SU-DHL-6 (cell line): Measurements from ENCODE around the gene PHTF2.

Experiments used
- EZH2phosphoT487 ChIP-seq: fragments of 200-600 bp; sonication (generic), shearing (Covaris generic); conservative IDR thresholded peaks from 2 replicates; pipeline ENCODE4 v1.6.1; 2018; ENCODE audit warnings: mild to moderate bottlenecking, antibody characterized with exemption, low read length, moderate library complexity, mixed read lengths
- TF ChIP-seq, protein P1 (sequence below): fragments of 200-600 bp; sonication (generic); IDR thresholded peaks from one replicate; pipeline ENCODE4 v1.5.1; 2017; ENCODE audit warnings: antibody characterized with exemption, mild to moderate bottlenecking, low read length, moderate library complexity; ENCODE audit not compliant: insufficient read depth, poor library complexity, severe bottlenecking

DNA sequence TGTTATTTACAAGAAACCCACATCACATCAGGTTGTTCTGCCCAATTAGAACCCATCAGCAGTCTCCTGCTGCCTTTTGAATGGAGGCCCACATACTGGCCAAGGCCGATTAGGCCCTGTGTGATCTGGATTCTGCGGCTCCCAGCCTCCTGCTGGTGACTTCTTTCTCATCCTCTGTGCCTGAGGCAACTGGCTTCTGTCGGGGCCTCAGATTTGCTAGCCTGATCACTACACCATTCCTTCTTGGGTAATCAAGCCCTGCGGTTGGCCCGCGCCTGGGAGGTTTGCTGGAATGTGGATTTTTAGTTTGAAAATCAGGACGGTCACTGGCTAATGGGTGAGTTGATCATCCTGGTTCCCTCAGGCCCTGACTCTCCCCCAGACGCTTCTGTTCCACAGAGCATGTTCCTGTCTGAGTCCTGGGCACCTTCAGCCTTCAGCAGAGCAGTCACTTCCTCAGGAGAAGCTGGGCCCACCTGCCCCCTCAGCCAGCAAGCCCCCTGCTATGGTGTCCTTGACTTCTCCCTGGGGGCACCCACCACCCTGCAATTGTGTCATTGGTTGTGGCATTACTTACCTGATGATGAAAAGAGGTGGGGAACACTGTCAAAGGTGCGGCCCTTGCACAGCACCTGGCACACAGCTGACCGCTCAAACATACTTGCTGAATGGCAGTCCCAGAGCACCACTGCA lies 207.6 kb downstream of the PHTF2 start:
- TF ChIP-seq, protein P1, sequence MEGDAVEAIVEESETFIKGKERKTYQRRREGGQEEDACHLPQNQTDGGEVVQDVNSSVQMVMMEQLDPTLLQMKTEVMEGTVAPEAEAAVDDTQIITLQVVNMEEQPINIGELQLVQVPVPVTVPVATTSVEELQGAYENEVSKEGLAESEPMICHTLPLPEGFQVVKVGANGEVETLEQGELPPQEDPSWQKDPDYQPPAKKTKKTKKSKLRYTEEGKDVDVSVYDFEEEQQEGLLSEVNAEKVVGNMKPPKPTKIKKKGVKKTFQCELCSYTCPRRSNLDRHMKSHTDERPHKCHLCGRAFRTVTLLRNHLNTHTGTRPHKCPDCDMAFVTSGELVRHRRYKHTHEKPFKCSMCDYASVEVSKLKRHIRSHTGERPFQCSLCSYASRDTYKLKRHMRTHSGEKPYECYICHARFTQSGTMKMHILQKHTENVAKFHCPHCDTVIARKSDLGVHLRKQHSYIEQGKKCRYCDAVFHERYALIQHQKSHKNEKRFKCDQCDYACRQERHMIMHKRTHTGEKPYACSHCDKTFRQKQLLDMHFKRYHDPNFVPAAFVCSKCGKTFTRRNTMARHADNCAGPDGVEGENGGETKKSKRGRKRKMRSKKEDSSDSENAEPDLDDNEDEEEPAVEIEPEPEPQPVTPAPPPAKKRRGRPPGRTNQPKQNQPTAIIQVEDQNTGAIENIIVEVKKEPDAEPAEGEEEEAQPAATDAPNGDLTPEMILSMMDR = no peak
- TF ChIP-seq EZH2phosphoT487 = no peak
